TTC549 (cell line): Measurements from ENCODE around the gene SOCS6.
A peak's percentile ranks its signal among the peaks of the same experiment; 100 is the strongest.
"Not testable (repeated sequence)": the region's sequence is repeated elsewhere in the genome, so short reads cannot be mapped to it uniquely, and the experiment has no call there.

ENCODE experiments used
- FAIRE-seq: peaks from 2 replicates; lab custom pipeline; 2012; peaks lifted over from hg19 to GRCh38; lab: Jason Lieb, UNC

Gene SOCS6

GRCh38 chr18:70288851-70289328, at the start of gene SOCS6:
Gene SOCS6 (plus strand): TSS chr18:70289045. CDS start chr18:70324669, 35,624 bp downstream.
- FAIRE-seq = no peak

DNA sequence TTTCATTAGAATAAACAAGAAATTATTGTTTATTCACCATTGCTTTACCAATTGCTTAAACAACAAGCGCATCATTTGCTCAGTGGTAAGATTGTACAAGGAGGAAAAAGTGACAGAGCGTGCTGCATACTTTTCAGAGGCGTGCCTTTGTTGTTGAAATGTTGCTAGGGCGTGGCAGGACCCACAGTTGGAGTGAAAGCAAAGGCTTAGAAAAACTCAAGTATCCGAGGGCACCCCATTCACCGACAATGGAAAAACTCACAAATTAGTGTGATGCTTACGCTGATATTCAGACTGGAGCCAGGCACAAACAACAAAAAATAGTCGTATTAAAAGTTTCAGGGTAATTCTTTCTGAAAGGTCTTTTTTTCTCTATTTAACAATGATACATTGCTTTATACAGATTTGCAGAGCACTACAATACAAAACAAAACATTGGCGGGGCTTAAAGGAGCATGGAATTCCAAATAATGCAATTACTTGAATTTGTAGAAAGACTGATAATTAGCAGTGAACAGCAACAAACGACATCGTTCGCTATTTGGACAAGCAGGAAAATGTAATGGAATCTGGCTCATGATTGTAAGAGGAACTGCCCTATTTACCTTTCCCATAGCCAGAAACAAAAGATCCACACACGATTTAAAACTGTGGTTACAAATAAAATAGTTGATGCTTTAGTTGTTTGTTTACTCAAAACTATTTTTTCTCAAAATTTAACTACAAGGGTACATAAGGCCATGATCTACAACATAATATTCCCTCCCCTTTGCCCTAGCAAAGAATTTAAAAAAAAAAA, 45.5 kb upstream of the SOCS6 start:
- no peak for FAIRE-seq

DNA sequence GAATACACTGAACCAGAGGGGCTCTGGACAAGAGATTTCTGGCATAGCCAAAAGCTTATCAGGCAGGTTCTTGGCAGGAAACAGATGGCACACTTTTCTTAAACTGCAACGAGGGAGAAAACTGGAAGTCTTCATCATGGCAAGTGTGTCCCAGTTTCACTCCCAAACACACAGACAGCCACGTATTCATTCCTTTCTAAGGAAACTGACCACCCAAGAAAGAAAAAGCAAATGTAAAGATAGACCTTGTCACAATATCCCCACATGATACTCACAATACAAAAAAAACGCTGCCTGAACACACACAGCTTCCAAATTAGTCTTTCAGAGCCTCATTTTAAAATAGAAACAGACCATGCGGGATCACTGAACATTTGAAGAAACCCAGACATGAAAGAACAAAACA, 42.8 kb upstream of the SOCS6 start:
- FAIRE-seq = no peak

DNA sequence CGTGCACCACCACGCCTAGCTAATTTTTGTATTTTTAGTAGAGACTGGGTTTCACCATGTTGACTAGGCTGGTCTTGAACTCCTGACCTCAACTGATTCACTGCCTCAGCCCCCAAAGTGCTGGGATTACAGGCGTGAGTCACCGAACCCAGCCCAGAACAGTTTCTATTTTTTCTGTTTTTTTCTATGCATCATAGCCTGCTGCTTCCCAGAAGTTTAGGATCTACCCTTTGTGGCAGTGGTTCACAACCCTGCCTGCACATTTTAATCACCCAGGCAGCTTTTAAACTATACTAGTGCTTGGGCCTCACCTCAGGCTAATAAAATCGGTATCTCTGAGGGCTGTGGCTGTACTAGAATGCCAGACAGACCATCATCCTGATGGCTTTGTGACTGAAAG, 39.7 kb upstream of the SOCS6 start:
- FAIRE-seq = no peak

DNA sequence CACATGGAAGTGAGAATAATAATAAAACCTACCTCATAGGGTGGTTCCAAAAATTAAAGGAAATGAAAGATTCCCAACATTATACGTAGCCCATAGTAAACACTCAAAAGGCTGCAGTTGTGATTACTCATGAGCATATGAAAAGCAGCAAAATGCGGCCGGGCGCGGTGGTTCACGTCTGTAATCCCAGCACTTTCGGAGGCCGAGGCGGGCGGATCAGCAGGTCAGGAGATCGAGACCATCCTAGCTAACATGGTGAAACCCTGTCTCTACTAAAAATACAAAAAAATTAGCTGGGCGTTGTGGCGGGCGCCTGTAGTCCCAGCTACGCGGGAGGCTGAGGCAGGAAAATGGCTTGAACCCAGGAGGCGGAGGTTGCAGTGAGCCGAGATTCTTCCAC, 39.0 kb upstream of the SOCS6 start:
- not testable (repeated sequence) for FAIRE-seq

DNA sequence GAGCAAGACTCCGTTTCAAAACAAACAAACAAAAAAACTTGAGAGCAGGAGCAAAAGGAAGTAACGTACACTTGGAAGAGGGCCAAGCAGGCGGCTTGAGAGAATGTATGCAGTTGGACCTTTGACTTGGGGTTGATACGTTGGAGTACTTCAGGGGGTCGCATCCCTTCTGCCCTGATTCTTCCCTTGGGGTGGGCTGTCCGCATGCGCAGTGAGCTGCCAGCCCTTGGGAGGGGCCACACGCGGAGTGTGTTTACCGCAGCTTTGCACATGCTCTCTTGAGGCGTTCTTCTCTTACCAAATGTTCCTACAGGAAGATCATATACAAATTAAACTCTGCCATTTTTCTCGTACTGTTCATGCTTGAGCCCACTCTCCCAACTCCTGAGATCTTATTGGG, 38.1 kb upstream of the SOCS6 start:
- no peak for FAIRE-seq

DNA sequence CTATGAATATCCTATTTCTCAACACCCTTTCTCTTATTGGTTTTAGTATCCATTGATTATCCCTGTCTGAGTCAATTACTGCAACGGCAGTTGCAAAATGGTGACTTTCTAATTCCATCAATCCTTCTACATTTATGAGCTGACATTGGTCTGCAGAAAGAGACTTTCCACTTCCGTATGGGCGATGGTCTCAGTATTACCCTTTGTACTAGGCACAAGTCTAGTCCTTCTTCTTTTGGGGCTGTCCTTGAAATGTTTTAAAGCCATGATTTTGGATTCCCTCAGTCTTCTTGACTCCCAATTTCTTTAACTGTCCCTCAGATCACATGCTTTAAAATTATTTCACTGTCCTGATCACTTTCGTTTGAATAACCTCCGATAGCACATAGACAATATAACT, 32.7 kb upstream of the SOCS6 start:
- FAIRE-seq = no peak

DNA sequence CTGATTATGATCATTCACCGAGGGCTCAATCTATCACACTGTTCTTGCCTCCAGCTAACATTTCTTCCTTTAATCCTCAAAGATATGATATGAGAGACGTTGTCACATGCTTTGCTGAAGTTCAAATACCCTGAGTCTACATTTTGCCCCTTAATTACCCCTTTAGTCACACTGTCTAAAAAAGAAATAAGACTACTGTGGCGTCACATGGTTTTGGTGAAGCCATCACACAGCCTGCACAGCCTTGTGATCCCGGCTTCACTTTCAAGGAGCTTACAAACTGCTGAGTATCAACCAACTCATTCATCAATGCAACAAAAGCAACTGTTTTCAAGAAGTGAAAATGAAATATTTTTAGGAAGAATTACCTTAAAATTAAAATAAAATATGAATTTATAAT, 31.9 kb upstream of the SOCS6 start:
- no peak for FAIRE-seq

- peak; percentile 40 for FAIRE-seq
Observed at GRCh38 chr18:70258243-70258642, 30.6 kb upstream of the SOCS6 start.

DNA sequence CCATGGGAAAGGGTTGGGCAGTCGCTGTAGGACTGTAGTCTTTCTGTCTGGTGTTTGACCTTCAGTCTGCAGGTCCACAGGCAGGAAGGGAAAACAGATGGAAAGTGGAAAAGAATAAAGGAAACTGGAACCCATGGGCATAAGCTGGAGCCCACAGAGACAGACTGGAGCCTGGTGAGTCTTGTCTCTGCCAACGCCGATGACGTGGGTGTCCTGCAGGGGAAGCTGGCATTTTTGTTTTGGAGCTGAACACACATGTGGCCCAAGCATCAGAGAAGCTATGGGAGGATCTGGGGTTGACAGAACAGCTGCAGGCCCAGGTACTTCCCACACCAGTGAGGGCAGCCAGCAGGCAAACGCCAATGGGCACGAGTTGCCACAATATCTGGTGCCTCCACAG, 28.2 kb upstream of the SOCS6 start:
- no peak for FAIRE-seq

DNA sequence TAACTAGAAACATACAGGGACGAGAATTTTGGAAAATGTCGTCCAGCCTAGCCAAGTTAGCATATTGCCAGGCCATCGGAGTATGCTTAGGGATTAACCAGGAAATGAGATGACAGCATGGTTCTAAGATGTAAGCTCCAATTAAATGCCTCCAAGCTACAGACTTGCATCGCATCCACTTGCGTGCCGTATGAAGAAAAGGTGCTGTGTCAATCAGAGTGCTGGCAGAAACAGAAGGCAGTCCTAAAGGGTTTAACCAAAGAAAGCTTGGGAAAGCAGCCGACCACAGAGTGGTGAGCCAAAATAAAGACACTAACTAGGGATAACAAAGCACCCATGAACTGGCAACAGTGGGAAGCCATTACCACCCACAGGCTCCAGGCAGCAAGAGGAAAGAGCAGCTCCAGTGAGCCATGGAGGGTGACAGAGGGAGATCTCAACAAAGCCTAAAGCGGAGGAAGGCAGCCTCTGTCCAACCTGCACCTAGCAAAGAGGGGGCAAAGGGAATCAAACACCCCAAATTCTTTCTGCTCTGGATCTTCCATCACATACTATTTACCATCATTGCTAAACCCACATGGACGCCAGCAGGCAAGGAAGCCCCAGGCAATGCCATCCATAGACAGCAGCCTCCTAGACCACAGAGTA, 27.6 kb upstream of the SOCS6 start:
- no peak for FAIRE-seq

GRCh38 chr18:70263336-70263735, 25.5 kb upstream of the SOCS6 start:
- FAIRE-seq = no peak

DNA sequence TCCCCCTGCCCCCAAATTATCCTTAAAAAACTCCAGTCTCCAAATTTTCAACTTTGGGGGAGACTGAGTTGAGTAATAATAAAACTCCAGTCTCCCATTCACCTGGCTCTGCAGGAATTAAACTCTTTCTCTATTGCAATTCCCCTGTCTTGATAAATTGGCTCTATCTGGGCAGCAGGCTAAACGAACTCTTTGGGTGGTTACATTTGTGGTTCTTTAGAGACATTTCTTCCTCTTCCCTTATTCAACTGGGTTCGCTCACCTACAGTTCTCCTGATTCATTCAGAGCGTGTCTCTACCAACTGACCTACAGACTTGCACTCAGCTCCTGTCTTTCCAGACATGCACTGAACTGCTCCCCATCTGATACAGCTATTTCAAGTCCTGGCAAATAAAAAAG, 17.1 kb upstream of the SOCS6 start:
- FAIRE-seq = no peak

DNA sequence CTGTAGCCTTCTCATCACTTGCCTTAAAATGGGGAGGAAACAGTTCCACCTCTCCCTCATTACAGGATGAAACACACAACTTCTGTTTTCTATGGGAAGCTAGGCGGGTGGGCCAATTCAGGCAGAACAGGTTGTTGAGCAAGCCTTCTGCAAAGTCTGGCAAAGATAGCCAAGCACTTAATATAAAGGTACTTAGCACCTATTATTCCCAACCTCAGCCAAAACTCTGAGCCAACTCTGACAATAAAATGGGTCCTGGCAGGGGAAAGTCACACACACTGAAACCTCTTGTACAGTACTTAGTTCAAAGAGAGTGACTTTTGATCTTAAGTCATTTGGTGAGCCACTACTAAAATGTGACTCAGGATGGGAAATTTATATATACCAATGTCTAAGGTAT, 15.8 kb upstream of the SOCS6 start:
- no peak for FAIRE-seq

GRCh38 chr18:70276416-70277191, 12.2 kb upstream of the SOCS6 start:
- no peak for FAIRE-seq

DNA sequence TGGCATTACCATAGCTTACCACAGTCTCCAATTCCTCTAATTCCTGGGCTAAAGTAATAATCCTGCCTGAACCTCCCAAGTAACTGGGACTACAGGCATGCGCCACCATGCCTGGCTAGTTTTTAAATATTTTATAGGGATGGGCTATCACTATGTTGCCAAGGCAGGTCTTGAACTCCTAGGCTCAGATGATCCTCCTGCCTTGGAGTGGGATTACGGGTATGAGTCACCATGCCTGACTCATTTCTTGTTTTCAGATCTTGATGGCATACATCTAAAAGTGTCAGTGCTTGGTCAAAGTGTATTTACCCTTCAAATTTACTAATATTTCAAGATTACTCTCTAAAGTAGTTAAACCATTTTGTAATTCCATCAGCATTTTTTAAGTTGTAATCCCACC, 9.4 kb upstream of the SOCS6 start:
- no peak for FAIRE-seq

DNA sequence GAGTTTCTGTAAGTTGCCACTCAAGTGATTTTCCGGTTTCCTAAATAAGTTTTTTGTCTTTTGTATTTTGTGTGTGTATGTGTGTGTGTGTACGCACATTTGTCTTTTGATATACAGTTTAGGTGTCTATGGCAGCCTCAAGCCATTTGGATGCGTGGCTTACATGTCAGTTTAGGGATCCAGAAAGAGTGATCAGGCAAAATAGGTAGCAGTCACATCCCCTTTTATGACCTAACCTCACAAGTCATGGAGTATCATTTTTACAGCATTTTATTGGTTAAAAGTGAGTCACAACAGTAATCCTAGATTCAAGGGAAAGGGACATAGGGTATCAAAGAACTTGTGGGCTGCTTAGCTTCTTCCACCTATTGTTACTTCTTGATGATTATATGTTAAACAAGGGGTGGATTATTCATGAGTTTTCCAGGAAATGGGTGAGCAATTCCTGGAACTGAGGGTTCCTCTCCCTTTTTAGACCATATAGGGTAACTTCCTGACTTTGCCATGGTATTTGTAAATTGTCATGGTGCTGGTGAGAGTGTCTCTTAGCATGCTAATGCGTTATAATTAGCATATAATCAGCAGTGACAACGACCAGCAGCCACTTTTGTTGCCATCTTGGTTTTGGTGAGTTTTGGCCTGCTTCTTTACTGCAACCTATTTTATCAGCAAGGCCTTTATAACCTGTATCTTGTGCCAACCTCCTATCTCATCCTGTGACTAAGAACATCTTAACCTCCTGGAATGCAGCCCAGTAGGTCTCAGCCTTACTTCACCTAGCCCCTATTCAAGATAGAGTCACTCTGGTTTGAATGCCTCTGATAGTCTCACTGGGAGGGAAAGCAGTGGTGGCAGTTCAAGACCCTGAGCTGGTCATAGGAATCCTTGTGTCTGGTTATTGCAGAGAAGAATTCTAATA, 8.6 kb upstream of the SOCS6 start:
- no peak for FAIRE-seq

GRCh38 chr18:70284976-70285620, 3.7 kb upstream of the SOCS6 start:
- FAIRE-seq = no peak

DNA sequence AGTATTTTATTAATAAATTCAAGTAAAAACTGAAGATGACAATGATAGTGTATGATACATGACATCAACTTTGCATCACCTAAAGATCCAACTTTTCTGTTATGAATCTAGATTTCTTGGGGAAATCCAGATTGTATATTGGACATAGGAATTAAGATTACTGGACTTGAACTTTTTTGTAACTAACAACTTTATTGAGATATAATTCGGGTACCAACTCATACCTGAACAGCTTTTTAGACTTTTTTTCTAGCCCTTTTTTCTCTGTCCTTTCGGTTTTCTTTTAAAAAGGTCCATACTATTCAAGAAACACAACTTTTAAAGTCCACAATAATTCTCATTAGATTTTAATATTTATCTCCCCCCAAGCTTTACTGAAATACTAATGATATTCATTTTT, 1.1 kb upstream of the SOCS6 start:
- no peak for FAIRE-seq

- no peak for FAIRE-seq
Observed at GRCh38 chr18:70288171-70288850, 534 bp upstream of the SOCS6 start.
